ENCODE measurements around the gene ARHGAP10.

- no peak for TF ChIP-seq CTCF (IDR thresholded peaks at IDR 0.05; ENCODE audit: insufficient read depth, low read depth, low read length)
- no peak for TF ChIP-seq EZH2 (IDR thresholded peaks at IDR 0.05; ENCODE audit: insufficient read depth, low read length)
Observed at GRCh38 chr4:147822128-147822527, 90.2 kb downstream of the ARHGAP10 start.

Data from astrocyte (in vitro differentiated cells and primary cell).